ENCODE measurements around the gene KRTAP4-9. TPM values are rescaled to one million over a fixed set of nuclear protein-coding genes. Genes with fewer than 3 reads are reported as not detected.
"Not testable (repeated sequence)": the region's sequence is repeated elsewhere in the genome, so short reads cannot be mapped to it uniquely, and the experiment has no call there.

KRTAP4-9 gene
- total RNA-seq, 1 donor from 2014 or later: not detected

- no peak for TF ChIP-seq CTCF (IDR thresholded peaks at IDR 0.05)
- H3K27ac ChIP-seq: no peak overlapping the region
- no peak overlapping the region for H3K4me3 ChIP-seq
- no peak for DNase-seq
- H3K4me1 ChIP-seq: no peaks in the 10 kb centered on the region
- H3K9me3 ChIP-seq: no peaks in the 10 kb centered on the region
- H3K27me3 ChIP-seq: peaks cover 12% of the 10 kb centered on the region
- no peak for ATAC-seq
- intact Hi-C loops (cut with DNase I): no loop called here
- no peaks in the 10 kb centered on the region for H3K36me3 ChIP-seq
These were observed 41.7 kb upstream of the KRTAP4-9 start for GRCh38 chr17:41063449-41063848.

- Histone ChIP-seq H3K4me1 (no peaks in the 10 kb centered on the region), H3K4me3 (no peak overlapping the region), H3K27me3 (peaks cover 12% of the 10 kb centered on the region), H3K36me3 (no peaks in the 10 kb centered on the region), H3K27ac (no peak overlapping the region), H3K9me3 (no peaks in the 10 kb centered on the region)
- intact Hi-C loops (cut with DNase I): no loop called here
- DNase-seq (no peak), ATAC-seq (no peak)
- TF ChIP-seq CTCF (IDR thresholded peaks at IDR 0.05): no peak
These were observed 40.9 kb upstream of the KRTAP4-9 start for GRCh38 chr17:41064301-41064700.

- ATAC-seq; H3K4me3 ChIP-seq; H3K4me1 ChIP-seq; H3K9me3 ChIP-seq; H3K36me3 ChIP-seq; intact Hi-C loops (cut with DNase I); DNase-seq; H3K27ac ChIP-seq: not testable (repeated sequence)
- peaks cover 12% of the 10 kb centered on the region for H3K27me3 ChIP-seq
These were observed 40.0 kb upstream of the KRTAP4-9 start for GRCh38 chr17:41065016-41065689.

- no peak within 1 kb of the TSS for H3K4me3 ChIP-seq
- ATAC-seq: no peak
- no peak for DNase-seq
These were observed 39.2 kb upstream of the KRTAP4-9 start, which contains the start of gene KRTAP2-4 for GRCh38 chr17:41065829-41066624. Gene KRTAP2-4 (minus strand): TSS chr17:41065879. CDS start chr17:41065845, 34 bp downstream.

GRCh38 chr17:41067281-41067680 is 37.9 kb upstream of the KRTAP4-9 start:
- Histone ChIP-seq H3K4me3 (no peak overlapping the region), H3K27me3 (peaks cover 6% of the 10 kb centered on the region), H3K27ac (no peak overlapping the region), H3K4me1 (no peaks in the 10 kb centered on the region), H3K9me3 (no peaks in the 10 kb centered on the region), H3K36me3 (no peaks in the 10 kb centered on the region)
- DNase-seq (no peak), ATAC-seq (no peak)
- intact Hi-C loops (cut with DNase I): no loop called here
- TF ChIP-seq CTCF (IDR thresholded peaks at IDR 0.05): no peak

More at GRCh38 chr17:41065829-41066624, 39.2 kb upstream of the KRTAP4-9 start, which contains the start of gene KRTAP2-4:
- H3K27ac ChIP-seq: no peak within 1 kb of the TSS
- intact Hi-C loops (cut with DNase I): no loop called here
- H3K36me3 ChIP-seq: no peaks in the 10 kb centered on the region
- H3K27me3 ChIP-seq: peaks cover 12% of the 10 kb centered on the region
- H3K4me1 ChIP-seq: no peaks in the 10 kb centered on the region
- H3K9me3 ChIP-seq: no peaks in the 10 kb centered on the region
- no peak for TF ChIP-seq CTCF (IDR thresholded peaks at IDR 0.05)

- no peak for TF ChIP-seq CTCF (IDR thresholded peaks at IDR 0.05)
- Histone ChIP-seq H3K4me3 (no peak overlapping the region), H3K27ac (no peak overlapping the region), H3K36me3 (no peaks in the 10 kb centered on the region), H3K27me3 (no peaks in the 10 kb centered on the region), H3K9me3 (no peaks in the 10 kb centered on the region), H3K4me1 (no peaks in the 10 kb centered on the region)
- ATAC-seq (no peak), DNase-seq (no peak)
- intact Hi-C loops (cut with DNase I): no loop called here
These were observed 36.2 kb upstream of the KRTAP4-9 start for GRCh38 chr17:41069031-41069430.
